NCI-H1436 (cell line): Measurements from ENCODE around the gene GHR.
"Not testable (repeated sequence)": the region's sequence is repeated elsewhere in the genome, so short reads cannot be mapped to it uniquely, and the experiment has no call there.

ENCODE experiments used
- DNase-seq: peaks from one replicate; lab custom pipeline; 2025; lab: John Stamatoyannopoulos, UW

The GHR gene

GRCh38 chr5:42645138-42645537 lies 221.9 kb downstream of the GHR start:
- DNase-seq: no peak

- DNase-seq: no peak
Observed at GRCh38 chr5:42648036-42648435, 224.8 kb downstream of the GHR start.

GRCh38 chr5:42648915-42649314 lies 225.7 kb downstream of the GHR start:
- no peak for DNase-seq

- DNase-seq: no peak
Observed at GRCh38 chr5:42650084-42650483, 226.8 kb downstream of the GHR start.

- DNase-seq: no peak
Observed at GRCh38 chr5:42653705-42654104, 230.5 kb downstream of the GHR start.

GRCh38 chr5:42654645-42655044 lies 231.4 kb downstream of the GHR start:
- DNase-seq: no peak

GRCh38 chr5:42655982-42656650 lies 232.9 kb downstream of the GHR start:
- no peak for DNase-seq

- DNase-seq: no peak
Observed at GRCh38 chr5:42656651-42657015, 233.4 kb downstream of the GHR start.

GRCh38 chr5:42659869-42660268 lies 236.6 kb downstream of the GHR start:
- DNase-seq: not testable (repeated sequence)

- no peak for DNase-seq
Observed at GRCh38 chr5:42665857-42666256, 242.6 kb downstream of the GHR start.

GRCh38 chr5:42666869-42667268 lies 243.6 kb downstream of the GHR start:
- DNase-seq: no peak

GRCh38 chr5:42668254-42668653 lies 245.0 kb downstream of the GHR start:
- DNase-seq: no peak

- no peak for DNase-seq
Observed at GRCh38 chr5:42672925-42673324, 249.7 kb downstream of the GHR start.

GRCh38 chr5:42675602-42676001 lies 252.4 kb downstream of the GHR start:
- DNase-seq: no peak

GRCh38 chr5:42676362-42676761 lies 253.1 kb downstream of the GHR start:
- no peak for DNase-seq

- DNase-seq: no peak
Observed at GRCh38 chr5:42677156-42677842, 254.1 kb downstream of the GHR start.

GRCh38 chr5:42680046-42680445 lies 256.8 kb downstream of the GHR start:
- no peak for DNase-seq

GRCh38 chr5:42685078-42685477 lies 261.8 kb downstream of the GHR start:
- DNase-seq: not testable (repeated sequence)

- no peak for DNase-seq
Observed at GRCh38 chr5:42689391-42689790, 266.2 kb downstream of the GHR start.

- DNase-seq: no peak
Observed at GRCh38 chr5:42691413-42691937, 268.2 kb downstream of the GHR start.

GRCh38 chr5:42701351-42702059 lies 278.3 kb downstream of the GHR start:
- DNase-seq: no peak

GRCh38 chr5:42703238-42703637 lies 280.0 kb downstream of the GHR start:
- DNase-seq: no peak

GRCh38 chr5:42715785-42716184 lies 292.5 kb downstream of the GHR start:
- no peak for DNase-seq
